HG03108 (cell line): Measurements from ENCODE around the gene CSE1L.
"Not testable (repeated sequence)": the region's sequence is repeated elsewhere in the genome, so short reads cannot be mapped to it uniquely, and the experiment has no call there.

ENCODE experiments used
- ATAC-seq: cut with Tn5 transposase; IDR thresholded peaks from one replicate; pipeline ENCODE4 v1.9.1; 2021; ENCODE audit warnings: moderate library complexity; ENCODE audit not compliant: unreplicated experiment

The CSE1L gene

GRCh38 chr20:49118307-49118706 is 72.2 kb downstream of the CSE1L start:
- ATAC-seq, result no peak

GRCh38 chr20:49119988-49120387 is 73.9 kb downstream of the CSE1L start:
- no peak for ATAC-seq

- no peak for ATAC-seq
Observed at GRCh38 chr20:49122920-49123319, 76.8 kb downstream of the CSE1L start.

GRCh38 chr20:49123982-49124381 is 77.9 kb downstream of the CSE1L start:
- no peak for ATAC-seq

- ATAC-seq, result no peak
Observed at GRCh38 chr20:49132995-49133478, 86.9 kb downstream of the CSE1L start.

GRCh38 chr20:49133571-49133970 is 87.5 kb downstream of the CSE1L start:
- no peak for ATAC-seq

GRCh38 chr20:49134797-49135196 is 88.7 kb downstream of the CSE1L start:
- ATAC-seq, result not testable (repeated sequence)

GRCh38 chr20:49136817-49137571 is 90.9 kb downstream of the CSE1L start:
- no peak for ATAC-seq

GRCh38 chr20:49138431-49138830 is 92.3 kb downstream of the CSE1L start:
- ATAC-seq, result no peak

GRCh38 chr20:49140411-49140810 is 94.3 kb downstream of the CSE1L start:
- no peak for ATAC-seq

- ATAC-seq, result no peak
Observed at GRCh38 chr20:49140834-49141233, 94.7 kb downstream of the CSE1L start.
